Keratinocyte (primary cell): ENCODE results near the gene STUB1. TPM values are rescaled to one million over a fixed set of nuclear protein-coding genes. Genes with fewer than 3 reads are reported as not detected.

ENCODE experiments used
- DNase-seq: peaks from one replicate; pipeline ENCODE4 v3.0.0-alpha.2; 2011; ENCODE audit warnings: low read depth, missing footprints, low spot score
- FAIRE-seq: peaks from 2 replicates; lab custom pipeline; 2011; peaks lifted over from hg19 to GRCh38; lab: Jason Lieb, UNC
- H2AFZ ChIP-seq: 2 replicates; pipeline ENCODE4 v1.6.0; 2012; ENCODE audit warnings: low read length, control low read depth, inconsistent platforms; ENCODE audit not compliant: control insufficient read depth
- H3K27ac ChIP-seq: 2 replicates; pipeline ENCODE4 v1.5.1; 2011; ENCODE audit warnings: low read length; ENCODE audit not compliant: control insufficient read depth, insufficient read depth
- H3K27me3 ChIP-seq: 3 replicates; pipeline ENCODE4 v1.6.0; 2011; ENCODE audit warnings: low read length; ENCODE audit not compliant: control insufficient read depth, insufficient read depth; ENCODE audit errors: extremely low read depth
- H3K36me3 ChIP-seq, 2 experiments: 2 replicates in 1 of 2; 3 replicates in 1 of 2; pipeline ENCODE4 v1.5.1; 2011; ENCODE audit warnings: low read length in 2 of 2, mild to moderate bottlenecking in 1 of 2; ENCODE audit not compliant: control insufficient read depth in 2 of 2, insufficient read depth in 2 of 2; ENCODE audit errors: extremely low read depth in 1 of 2
- H3K4me1 ChIP-seq: 3 replicates; pipeline ENCODE4 v1.5.1; 2011; ENCODE audit warnings: low read length; ENCODE audit not compliant: control insufficient read depth, insufficient read depth; ENCODE audit errors: extremely low read depth
- H3K4me2 ChIP-seq: 3 replicates; pipeline ENCODE4 v1.6.0; 2011; ENCODE audit warnings: low read depth, low read length; ENCODE audit not compliant: control insufficient read depth, insufficient read depth; ENCODE audit errors: extremely low read depth
- H3K4me3 ChIP-seq, 3 experiments: fragments of 200-600 bp in 1 of 3; sonication (generic) in 1 of 3; 2 replicates in 2 of 3; 3 replicates in 1 of 3; pipeline ENCODE4 v1.5.1; 2011 to 2016; ENCODE audit warnings: low read length in 3 of 3, mild to moderate bottlenecking in 3 of 3, control low read depth in 2 of 3, inconsistent platforms in 1 of 3, low read depth in 1 of 3, mixed read lengths in 1 of 3, mixed run types in 1 of 3, moderate library complexity in 1 of 3; ENCODE audit not compliant: control insufficient read depth in 2 of 3, insufficient read depth in 2 of 3; ENCODE audit errors: extremely low read depth in 1 of 3
- H3K79me2 ChIP-seq: 2 replicates; pipeline ENCODE4 v1.6.0; 2012; ENCODE audit warnings: low read length; ENCODE audit not compliant: control insufficient read depth, insufficient read depth
- H3K9ac ChIP-seq: 3 replicates; pipeline ENCODE4 v1.6.0; 2011; ENCODE audit warnings: low read length; ENCODE audit not compliant: control insufficient read depth, insufficient read depth; ENCODE audit errors: extremely low read depth
- H3K9me1 ChIP-seq: 3 replicates; pipeline ENCODE4 v1.6.0; 2011; ENCODE audit warnings: low read length; ENCODE audit not compliant: control insufficient read depth, insufficient read depth; ENCODE audit errors: extremely low read depth
- H3K9me3 ChIP-seq: 2 replicates; pipeline ENCODE4 v1.5.1; 2012; ENCODE audit warnings: low read depth, low read length; ENCODE audit not compliant: control insufficient read depth
- H4K20me1 ChIP-seq: 3 replicates; pipeline ENCODE4 v1.6.0; 2011; ENCODE audit warnings: low read length; ENCODE audit not compliant: control insufficient read depth, insufficient read depth; ENCODE audit errors: extremely low read depth
- CTCF ChIP-seq, 3 experiments: IDR thresholded peaks in 1 of 3; conservative IDR thresholded peaks in 1 of 3; optimal IDR thresholded peaks in 1 of 3; 2 replicates in 2 of 3; 3 replicates in 1 of 3; pipeline versions ENCODE3 to v1.5.1; 2011; ENCODE audit warnings: low read length in 3 of 3, mild to moderate bottlenecking in 3 of 3, moderate library complexity in 2 of 3, control low read depth in 1 of 3, inconsistent platforms in 1 of 3; ENCODE audit not compliant: insufficient read depth in 2 of 3; ENCODE audit errors: extremely low read depth in 1 of 3
- EZH2 ChIP-seq: IDR thresholded peaks from one replicate; pipeline ENCODE4 v1.6.1; 2012; ENCODE audit warnings: inconsistent platforms, mild to moderate bottlenecking, low read length, moderate library complexity
- dilution Hi-C: fragments of 300-500 bp; cut with MboI; formaldehyde crosslinking; loops from one replicate; pipeline ENCODE4 v1.7.0; 2020; ENCODE audit warnings: low sequenced_read_pairs; ENCODE audit not compliant: extremely low pct_ligation_motif_present
- polyA plus RNA-seq, 5 experiments: library from polyadenylated mRNA; depleted of rRNA in 3 of 5; stranded (reverse) in 3 of 5; stranded (forward) in 1 of 5; unstranded in 1 of 5; fragments of >200 nt; gene quantifications; 1 replicate in 1 of 5; 2 replicates in 3 of 5; 3 replicates in 1 of 5; pipeline versions ENCODE4 v1.2.1 to v1.2.3, GENCODE V29; 2011 to 2012; ENCODE audit warnings: missing spikeins in 2 of 5, low read depth in 1 of 5, low replicate concordance in 1 of 5

The STUB1 gene
- polyA plus RNA-seq, 1 donor (not counting 4 experiments of a cell fraction or from before 2014, with no cell fraction given), result 124 TPM

- DNase-seq (no peak), FAIRE-seq (peak; percentile 26)
- H3K27ac ChIP-seq, result peak overlapping the region; percentile 66
- H2AFZ ChIP-seq, result no peak overlapping the region
- TF ChIP-seq CTCF (optimal IDR thresholded peaks at IDR 0.05 in 1 of 3, IDR thresholded peaks at IDR 0.05 in 1 of 3, conservative IDR thresholded peaks at IDR 0.05 in 1 of 3; ENCODE audit: extremely low read depth in 1 of 3, insufficient read depth in 2 of 3, low read length in 3 of 3) (peak; percentile 49 to 65 (median 57)), EZH2 (no peak)
- H3K27me3 ChIP-seq, result no peaks in the 10 kb centered on the region
- peak overlapping the region; percentile 79 for H3K9ac ChIP-seq
- H3K9me1 ChIP-seq, result peaks cover 2% of the 10 kb centered on the region
- peaks cover 0 to 1% of the 10 kb centered on the region in 2 experiments for H3K36me3 ChIP-seq
- H3K4me2 ChIP-seq, result peak overlapping the region; percentile 76
- peaks cover 7% of the 10 kb centered on the region for H4K20me1 ChIP-seq
- H3K4me3 ChIP-seq, result peak overlapping the region; percentile 60 to 83 (median 81)
- peaks cover 8% of the 10 kb centered on the region for H3K79me2 ChIP-seq
- dilution Hi-C loops, result no loop called here
- H3K4me1 ChIP-seq, result peaks cover 19% of the 10 kb centered on the region
- H3K9me3 ChIP-seq, result no peaks in the 10 kb centered on the region
These were observed 39.7 kb downstream of the STUB1 start for GRCh38 chr16:719815-720446.

GRCh38 chr16:720447-720989 lies 40.3 kb downstream of the STUB1 start:
- H3K4me1 ChIP-seq, result peaks cover 19% of the 10 kb centered on the region
- DNase-seq, result no peak
- no peak for FAIRE-seq
- H3K27me3 ChIP-seq, result no peaks in the 10 kb centered on the region
- peaks cover 2% of the 10 kb centered on the region for H3K9me1 ChIP-seq
- H3K4me2 ChIP-seq, result peak overlapping the region; percentile 76
- peak overlapping the region; percentile 60 to 83 (median 81) for H3K4me3 ChIP-seq
- peak overlapping the region; percentile 40 for H2AFZ ChIP-seq
- H3K79me2 ChIP-seq, result peaks cover 8% of the 10 kb centered on the region
- peak overlapping the region; percentile 79 for H3K9ac ChIP-seq
- TF ChIP-seq CTCF (optimal IDR thresholded peaks at IDR 0.05 in 1 of 3, IDR thresholded peaks at IDR 0.05 in 1 of 3, conservative IDR thresholded peaks at IDR 0.05 in 1 of 3; ENCODE audit: extremely low read depth in 1 of 3, insufficient read depth in 2 of 3, low read length in 3 of 3) (peak in 2 of 3 experiments; percentile 2 to 31), EZH2 (no peak)
- H4K20me1 ChIP-seq, result peaks cover 7% of the 10 kb centered on the region
- H3K27ac ChIP-seq, result peak overlapping the region; percentile 66
- no peaks in the 10 kb centered on the region for H3K9me3 ChIP-seq
- dilution Hi-C loops, result no loop called here
- peaks cover 0 to 1% of the 10 kb centered on the region in 2 experiments for H3K36me3 ChIP-seq
